Nephron progenitor cell (in vitro differentiated cells): ENCODE measurements around the gene MUC3A.
"Not testable (repeated sequence)": the region's sequence is repeated elsewhere in the genome, so short reads cannot be mapped to it uniquely, and the experiment has no call there.

Source experiments
- DNase-seq: peaks from one replicate; pipeline ENCODE4 v3.0.0; 2021
- H3K27ac Mint-ChIP-seq: 2 replicates; pipeline ENCODE4 v1.8.0; 2021; ENCODE audit warnings: mild to moderate bottlenecking, moderate library complexity, mixed read lengths
- H3K27me3 Mint-ChIP-seq: 2 replicates; pipeline ENCODE4 v1.8.0; 2021; ENCODE audit warnings: mild to moderate bottlenecking, low read depth, mixed read lengths; ENCODE audit not compliant: poor library complexity
- H3K36me3 Mint-ChIP-seq: 2 replicates; pipeline ENCODE4 v1.8.0; 2021; ENCODE audit warnings: low read depth, mixed read lengths
- H3K4me1 Mint-ChIP-seq: 2 replicates; pipeline ENCODE4 v1.8.0; 2021; ENCODE audit warnings: mixed read lengths
- H3K4me3 Mint-ChIP-seq: 2 replicates; pipeline ENCODE4 v1.8.0; 2021; ENCODE audit warnings: mild to moderate bottlenecking, moderate library complexity, mixed read lengths
- H3K9me3 Mint-ChIP-seq: 2 replicates; pipeline ENCODE4 v1.8.0; 2021; ENCODE audit warnings: mild to moderate bottlenecking, moderate library complexity, mixed read lengths
- CTCF ChIP-seq: fragments of 200-600 bp; sonication (generic); IDR thresholded peaks from 2 replicates; pipeline ENCODE4 v1.5.0; 2021; ENCODE audit warnings: antibody characterized with exemption

Gene MUC3A

GRCh38 chr7:100949227-100949932 is at the start of gene MUC3A:
MUC3A (plus strand) TSS chr7:100949534; CDS start chr7:100949625, 91 bp downstream.
- H3K4me1 Mint-ChIP-seq, result peaks cover 9% of the 10 kb centered on the region
- H3K4me3 Mint-ChIP-seq, result no peak within 1 kb of the TSS
- H3K36me3 Mint-ChIP-seq, result no peaks in the 10 kb centered on the region
- H3K27ac Mint-ChIP-seq, result no peak within 1 kb of the TSS
- TF ChIP-seq CTCF, result no peak
- no peaks in the 10 kb centered on the region for H3K9me3 Mint-ChIP-seq
- DNase-seq, result no peak
- H3K27me3 Mint-ChIP-seq, result peaks cover 8% of the 10 kb centered on the region

- H3K4me3 Mint-ChIP-seq, result no peak overlapping the region
- H3K36me3 Mint-ChIP-seq, result no peaks in the 10 kb centered on the region
These were observed 48.4 kb upstream of the MUC3A start for GRCh38 chr7:100900978-100901377.

GRCh38 chr7:100901921-100902332 is 47.4 kb upstream of the MUC3A start:
- no peak overlapping the region for H3K4me3 Mint-ChIP-seq
- no peaks in the 10 kb centered on the region for H3K36me3 Mint-ChIP-seq
- no peaks in the 10 kb centered on the region for H3K4me1 Mint-ChIP-seq
- H3K27me3 Mint-ChIP-seq, result peaks cover 43% of the 10 kb centered on the region
- H3K27ac Mint-ChIP-seq, result no peak overlapping the region
- H3K9me3 Mint-ChIP-seq, result no peaks in the 10 kb centered on the region
- DNase-seq, result no peak
- TF ChIP-seq CTCF, result no peak

More at GRCh38 chr7:100900978-100901377, 48.4 kb upstream of the MUC3A start:
- Mint-ChIP-seq H3K4me1 (peaks cover 5% of the 10 kb centered on the region), H3K27ac (no peak overlapping the region), H3K9me3 (no peaks in the 10 kb centered on the region), H3K27me3 (peaks cover 49% of the 10 kb centered on the region)
- no peak for TF ChIP-seq CTCF
- no peak for DNase-seq

- no peak for DNase-seq
- TF ChIP-seq CTCF, result no peak
- H3K4me3 Mint-ChIP-seq, result no peak overlapping the region
- no peaks in the 10 kb centered on the region for H3K36me3 Mint-ChIP-seq
- no peaks in the 10 kb centered on the region for H3K4me1 Mint-ChIP-seq
- no peak overlapping the region for H3K27ac Mint-ChIP-seq
- peaks cover 37% of the 10 kb centered on the region for H3K27me3 Mint-ChIP-seq
- H3K9me3 Mint-ChIP-seq, result no peaks in the 10 kb centered on the region
These were observed 46.7 kb upstream of the MUC3A start for GRCh38 chr7:100902638-100903037.

GRCh38 chr7:100908512-100908911 is 40.8 kb upstream of the MUC3A start:
- DNase-seq, result no peak
- H3K4me3 Mint-ChIP-seq, result no peak overlapping the region
- peaks cover 6% of the 10 kb centered on the region for H3K9me3 Mint-ChIP-seq
- H3K4me1 Mint-ChIP-seq, result no peaks in the 10 kb centered on the region
- H3K27me3 Mint-ChIP-seq, result peaks cover 11% of the 10 kb centered on the region
- no peaks in the 10 kb centered on the region for H3K36me3 Mint-ChIP-seq
- no peak overlapping the region for H3K27ac Mint-ChIP-seq
- TF ChIP-seq CTCF, result no peak

- not testable (repeated sequence) for H3K27ac Mint-ChIP-seq, H3K4me1 Mint-ChIP-seq, DNase-seq, H3K9me3 Mint-ChIP-seq, H3K4me3 Mint-ChIP-seq, H3K36me3 Mint-ChIP-seq
- peaks cover 11% of the 10 kb centered on the region for H3K27me3 Mint-ChIP-seq
These were observed 38.9 kb upstream of the MUC3A start for GRCh38 chr7:100910443-100910842.
